GM12878 (cell line): ENCODE data around the gene DIP2C. TPM values are rescaled to one million over a fixed set of nuclear protein-coding genes. Genes with fewer than 3 reads are reported as not detected.

Experiments
- ATAC-seq: fragments of 200-7000 bp; cut with Tn5 transposase; 3 replicates; pipeline ENCODE4 v1.9.1; 2020; ENCODE audit warnings: mild to moderate bottlenecking, moderate library complexity
- BruUV-seq: library from RNA; stranded (reverse); fragments of 400-500 nt; replicated peaks from 2 replicates; lab custom pipeline; 2021; lab: Mats Ljungman, UMichigan
- CTCF ChIA-PET: fragments of 300-600 bp; sonication (Branson Sonifier 250); formaldehyde crosslinking; extraction: SDS; loops from one replicate; lab custom pipeline; 2021; ENCODE audit warnings: inconsistent platforms; lab: Yijun Ruan, JAX
- POLR2A ChIA-PET: fragments of 350-600 bp; formaldehyde crosslinking; extraction: SDS; loops from one replicate; lab custom pipeline; 2021; ENCODE audit warnings: inconsistent platforms; lab: Charles Lee
- RAD21 ChIA-PET: fragments of 300-600 bp; sonication (Branson Sonifier 250); formaldehyde crosslinking; loops from one replicate; lab custom pipeline; 2023; ENCODE audit warnings: antibody characterized with exemption; ENCODE audit not compliant: unreplicated experiment; lab: Charles Lee
- SMC1A ChIA-PET: fragments of 300-600 bp; sonication (Branson Sonifier 250); formaldehyde crosslinking; loops from one replicate; lab custom pipeline; 2023; ENCODE audit not compliant: unreplicated experiment, uncharacterized antibody; lab: Charles Lee
- DNase-seq: peaks from one replicate; pipeline ENCODE4 v3.0.0-alpha.2; 2011; ENCODE audit warnings: low read depth, low spot score
- FAIRE-seq: peaks from 3 replicates; lab custom pipeline; 2011; peaks lifted over from hg19 to GRCh38; lab: Jason Lieb, UNC
- H2AFZ ChIP-seq: 2 replicates; pipeline ENCODE4 v1.6.0; 2011; ENCODE audit warnings: low read depth, low read length, control low read depth; ENCODE audit not compliant: control insufficient read depth
- H3K27ac ChIP-seq: 2 replicates; pipeline ENCODE4 v1.5.1; 2011; ENCODE audit warnings: control low read depth; ENCODE audit not compliant: control insufficient read depth, insufficient read depth
- H3K27me3 ChIP-seq, 2 experiments: replicated peaks in 1 of 2; 2 replicates each; pipeline versions ENCODE4 v1.6.0 to v1.6.1; 2011; ENCODE audit warnings: low read length in 1 of 2; ENCODE audit not compliant: control insufficient read depth in 2 of 2, insufficient read depth in 2 of 2
- H3K36me3 ChIP-seq, 2 experiments: 2 replicates each; pipeline ENCODE4 v1.5.1; 2011; ENCODE audit warnings: low read length in 1 of 2; ENCODE audit not compliant: control insufficient read depth in 2 of 2, insufficient read depth in 2 of 2
- H3K4me1 ChIP-seq: 2 replicates; pipeline ENCODE4 v1.6.1; 2011; ENCODE audit warnings: mild to moderate bottlenecking, low read length, moderate library complexity, mixed read lengths; ENCODE audit not compliant: control insufficient read depth, insufficient read depth
- H3K4me2 ChIP-seq: 2 replicates; pipeline ENCODE4 v1.6.0; 2011; ENCODE audit warnings: control low read depth; ENCODE audit not compliant: control insufficient read depth, insufficient read depth
- H3K4me3 ChIP-seq: fragments of 200-600 bp; sonication (generic); 2 replicates; pipeline ENCODE4 v1.5.1; 2016
- H3K79me2 ChIP-seq: 2 replicates; pipeline ENCODE4 v1.6.0; 2011; ENCODE audit warnings: low read length; ENCODE audit not compliant: control insufficient read depth, insufficient read depth
- H3K9ac ChIP-seq: 2 replicates; pipeline ENCODE4 v1.8.0; 2011; ENCODE audit warnings: low read length, control low read depth, mixed read lengths; ENCODE audit not compliant: control insufficient read depth, insufficient read depth
- H3K9me3 ChIP-seq: replicated peaks from 3 replicates; pipeline ENCODE4 v1.5.1; 2011; ENCODE audit warnings: mild to moderate bottlenecking, low read length; ENCODE audit not compliant: control insufficient read depth, insufficient read depth
- H4K20me1 ChIP-seq: 2 replicates; pipeline ENCODE4 v1.6.0; 2011; ENCODE audit not compliant: control insufficient read depth, insufficient read depth
- CBFB ChIP-seq: IDR thresholded peaks from 2 replicates; pipeline ENCODE4 v1.6.1; 2016; ENCODE audit warnings: antibody characterized with exemption, low read depth
- EED ChIP-seq: sonication (generic); IDR thresholded peaks from 2 replicates; pipeline ENCODE4 v1.6.1; 2016; ENCODE audit warnings: antibody characterized with exemption, low read depth
- GABPA ChIP-seq: IDR thresholded peaks from 2 replicates; pipeline ENCODE4 v1.6.1; 2014; ENCODE audit warnings: antibody characterized with exemption, low read depth, mild to moderate bottlenecking, inconsistent platforms
- GATAD2B ChIP-seq: fragments of 450-650 bp; conservative IDR thresholded peaks from 2 replicates; pipeline ENCODE4 v1.6.1; 2017; ENCODE audit warnings: low read depth, mild to moderate bottlenecking, moderate library complexity
- HDGF ChIP-seq: fragments of 450-650 bp; IDR thresholded peaks from 2 replicates; pipeline ENCODE4 v1.6.1; 2016; ENCODE audit warnings: antibody characterized with exemption
- MTA2 ChIP-seq: fragments of 450-650 bp; IDR thresholded peaks from 2 replicates; pipeline ENCODE4 v1.6.1; 2016; ENCODE audit warnings: low read depth, mild to moderate bottlenecking, moderate library complexity
- MTA3 ChIP-seq: IDR thresholded peaks from 2 replicates; pipeline ENCODE4 v1.6.1; 2012; ENCODE audit warnings: low read length, inconsistent platforms, borderline replicate concordance
- NBN ChIP-seq: fragments of 450-650 bp; IDR thresholded peaks from 2 replicates; pipeline ENCODE4 v1.6.1; 2016
- NR2F1 ChIP-seq: fragments of 450-650 bp; conservative IDR thresholded peaks from 2 replicates; pipeline ENCODE4 v1.6.1; 2017; ENCODE audit warnings: mild to moderate bottlenecking
- NRF1 ChIP-seq: conservative IDR thresholded peaks from 2 replicates; pipeline ENCODE4 v1.6.1; 2011; ENCODE audit warnings: mild to moderate bottlenecking, low read depth, low read length, improper control_type of control experiment
- POLR2AphosphoS2 ChIP-seq: IDR thresholded peaks from 2 replicates; pipeline ENCODE4 v1.6.1; 2011; ENCODE audit warnings: low read depth, mild to moderate bottlenecking, low read length, improper control_type of control experiment, moderate library complexity
- RAD51 ChIP-seq: fragments of 450-650 bp; IDR thresholded peaks from 2 replicates; pipeline ENCODE4 v1.6.1; 2016; ENCODE audit warnings: moderate library complexity, mild to moderate bottlenecking, inconsistent platforms
- RELA ChIP-seq: fragments of 450-650 bp; IDR thresholded peaks from 2 replicates; pipeline ENCODE4 v1.8.0; 2014; ENCODE audit warnings: borderline replicate concordance; ENCODE audit not compliant: partially characterized antibody
- SMAD1 ChIP-seq: fragments of 450-650 bp; IDR thresholded peaks from 2 replicates; pipeline ENCODE4 v1.6.1; 2018; ENCODE audit warnings: mild to moderate bottlenecking, low read depth; ENCODE audit not compliant: partially characterized antibody
- SMAD5 ChIP-seq: IDR thresholded peaks from 2 replicates; pipeline ENCODE4 v1.6.1; 2016; ENCODE audit warnings: antibody characterized with exemption, low read depth
- SREBF1 ChIP-seq: IDR thresholded peaks from 2 replicates; pipeline ENCODE4 v1.6.1; 2012; ENCODE audit warnings: mild to moderate bottlenecking, low read length
- ZSCAN29 ChIP-seq: fragments of 450-650 bp; IDR thresholded peaks from 2 replicates; pipeline ENCODE4 v1.6.1; 2017; ENCODE audit warnings: mild to moderate bottlenecking, moderate library complexity
- WGBS: methylation state at CpG from one replicate; pipeline ENCODE4 v1.1.6; 2016; ENCODE audit warnings: low lambda C conversion rate; ENCODE audit not compliant: insufficient replicate concordance, insufficient coverage; ENCODE audit errors: missing lambda C conversion rate; 5-methylcytosine and 5-hydroxymethylcytosine counted together
- in situ Hi-C: fragments of 300-500 bp; cut with MboI; formaldehyde crosslinking; loops from 9 replicates; pipeline ENCODE4 v1.14.3; 2018; ENCODE audit warnings: mixed read lengths
- intact Hi-C: fragments of 100-400 bp; cut with micrococcal nuclease; formaldehyde crosslinking; loops from one replicate; pipeline ENCODE4 v1.14.2; 2022; ENCODE audit not compliant: unreplicated experiment
- polyA plus RNA-seq, 11 experiments: library from polyadenylated mRNA; depleted of rRNA in 4 of 11; unstranded in 6 of 11; stranded (reverse) in 5 of 11; fragments of >200 nt; fragmentation: Nextera tagmentation in 4 of 11; fragmentation: Illumina TruSeq in 1 of 11; extraction: Ambion mirVana in 4 of 11; extraction: Trizol in 1 of 11; gene quantifications; 1 replicate in 1 of 11; 2 replicates in 10 of 11; pipeline versions ENCODE4 v1.2.1 to v1.2.3, GENCODE V29; 2011 to 2016; ENCODE audit warnings: inconsistent platforms in 2 of 11, missing spikeins in 2 of 11, low read depth in 1 of 11
- total RNA-seq, 4 experiments: library from RNA; depleted of rRNA in 3 of 4; stranded (reverse); fragments of >200 nt in 3 of 4; fragmentation: Illumina TruSeq in 1 of 4; extraction: Trizol in 1 of 4; gene quantifications; 2 replicates each; pipeline versions ENCODE4 v1.2.1 to v1.2.3, GENCODE V29; 2013 to 2021
- TF ChIP-seq, protein P1 (sequence below): IDR thresholded peaks from 2 replicates; pipeline ENCODE4 v1.6.1; 2012; ENCODE audit warnings: low read depth, low read length, improper control_type of control experiment
- TF ChIP-seq, protein P2 (sequence below): IDR thresholded peaks from 2 replicates; pipeline ENCODE4 v1.6.1; 2011; ENCODE audit warnings: low read depth, low read length, improper control_type of control experiment, borderline replicate concordance
- TF ChIP-seq, protein P3 (sequence below): fragments of 450-650 bp; formaldehyde crosslinking; IDR thresholded peaks from 2 replicates; pipeline ENCODE4 v1.4.0; 2020; ENCODE audit warnings: mild to moderate bottlenecking, moderate library complexity

DIP2C gene
- total and polyA plus RNA-seq, 10 of the 15 experiments (the other 5 are each of a cell fraction or from before 2014, with no cell fraction given) = 0.01 to 0.10 (median 0.06) TPM

DNA sequence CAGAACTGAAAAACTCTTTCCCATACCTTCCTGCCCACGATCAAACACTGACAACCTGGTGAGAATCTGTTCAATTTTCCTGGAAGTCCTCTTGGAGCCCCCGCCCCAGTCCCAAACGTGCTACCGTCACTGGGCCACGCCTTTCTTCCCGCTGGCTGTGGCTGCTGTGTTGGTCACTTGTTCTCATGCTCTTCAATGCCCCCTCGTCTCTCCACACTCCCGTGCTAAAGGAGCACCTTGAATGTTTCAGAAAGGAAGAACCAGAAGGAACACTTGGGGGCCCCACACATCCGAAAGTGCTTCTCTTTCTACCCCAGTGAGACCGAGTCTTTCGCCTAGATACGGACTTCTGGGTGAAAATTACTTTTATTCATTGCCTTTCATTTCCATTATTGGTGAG is 215.1 kb downstream of the DIP2C start:
- Histone ChIP-seq H3K4me1 (no peaks in the 10 kb centered on the region), H3K4me2 (no peak overlapping the region), H2AFZ (no peak overlapping the region), H3K27ac (no peak overlapping the region), H3K9me3 (no peaks in the 10 kb centered on the region), H3K4me3 (no peak overlapping the region), H3K79me2 (no peaks in the 10 kb centered on the region), H3K36me3 (no peaks in the 10 kb centered on the region), H4K20me1 (no peaks in the 10 kb centered on the region), H3K9ac (no peak overlapping the region), H3K27me3 (no peaks in the 10 kb centered on the region; a peak in 2 of 4 replicates)
- SMC1A ChIA-PET = no interaction called here
- 52% methylated on average over 12 of the region's 12 CpGs for WGBS
- TF ChIP-seq SMAD5 (no peak), EED (no peak), RELA (no peak), SREBF1 (no peak), NR2F1 (no peak), NRF1 (no peak), MTA3 (no peak), MTA2 (no peak), GABPA (no peak), ZSCAN29 (no peak), GATAD2B (no peak), RAD51 (no peak), NBN (no peak), SMAD1 (no peak), POLR2AphosphoS2 (no peak), HDGF (no peak), CBFB (no peak)
- TF ChIP-seq, protein P1, sequence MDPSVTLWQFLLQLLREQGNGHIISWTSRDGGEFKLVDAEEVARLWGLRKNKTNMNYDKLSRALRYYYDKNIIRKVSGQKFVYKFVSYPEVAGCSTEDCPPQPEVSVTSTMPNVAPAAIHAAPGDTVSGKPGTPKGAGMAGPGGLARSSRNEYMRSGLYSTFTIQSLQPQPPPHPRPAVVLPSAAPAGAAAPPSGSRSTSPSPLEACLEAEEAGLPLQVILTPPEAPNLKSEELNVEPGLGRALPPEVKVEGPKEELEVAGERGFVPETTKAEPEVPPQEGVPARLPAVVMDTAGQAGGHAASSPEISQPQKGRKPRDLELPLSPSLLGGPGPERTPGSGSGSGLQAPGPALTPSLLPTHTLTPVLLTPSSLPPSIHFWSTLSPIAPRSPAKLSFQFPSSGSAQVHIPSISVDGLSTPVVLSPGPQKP = no peak
- TF ChIP-seq, protein P2, sequence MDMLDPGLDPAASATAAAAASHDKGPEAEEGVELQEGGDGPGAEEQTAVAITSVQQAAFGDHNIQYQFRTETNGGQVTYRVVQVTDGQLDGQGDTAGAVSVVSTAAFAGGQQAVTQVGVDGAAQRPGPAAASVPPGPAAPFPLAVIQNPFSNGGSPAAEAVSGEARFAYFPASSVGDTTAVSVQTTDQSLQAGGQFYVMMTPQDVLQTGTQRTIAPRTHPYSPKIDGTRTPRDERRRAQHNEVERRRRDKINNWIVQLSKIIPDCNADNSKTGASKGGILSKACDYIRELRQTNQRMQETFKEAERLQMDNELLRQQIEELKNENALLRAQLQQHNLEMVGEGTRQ = no peak
- TF ChIP-seq, protein P3, sequence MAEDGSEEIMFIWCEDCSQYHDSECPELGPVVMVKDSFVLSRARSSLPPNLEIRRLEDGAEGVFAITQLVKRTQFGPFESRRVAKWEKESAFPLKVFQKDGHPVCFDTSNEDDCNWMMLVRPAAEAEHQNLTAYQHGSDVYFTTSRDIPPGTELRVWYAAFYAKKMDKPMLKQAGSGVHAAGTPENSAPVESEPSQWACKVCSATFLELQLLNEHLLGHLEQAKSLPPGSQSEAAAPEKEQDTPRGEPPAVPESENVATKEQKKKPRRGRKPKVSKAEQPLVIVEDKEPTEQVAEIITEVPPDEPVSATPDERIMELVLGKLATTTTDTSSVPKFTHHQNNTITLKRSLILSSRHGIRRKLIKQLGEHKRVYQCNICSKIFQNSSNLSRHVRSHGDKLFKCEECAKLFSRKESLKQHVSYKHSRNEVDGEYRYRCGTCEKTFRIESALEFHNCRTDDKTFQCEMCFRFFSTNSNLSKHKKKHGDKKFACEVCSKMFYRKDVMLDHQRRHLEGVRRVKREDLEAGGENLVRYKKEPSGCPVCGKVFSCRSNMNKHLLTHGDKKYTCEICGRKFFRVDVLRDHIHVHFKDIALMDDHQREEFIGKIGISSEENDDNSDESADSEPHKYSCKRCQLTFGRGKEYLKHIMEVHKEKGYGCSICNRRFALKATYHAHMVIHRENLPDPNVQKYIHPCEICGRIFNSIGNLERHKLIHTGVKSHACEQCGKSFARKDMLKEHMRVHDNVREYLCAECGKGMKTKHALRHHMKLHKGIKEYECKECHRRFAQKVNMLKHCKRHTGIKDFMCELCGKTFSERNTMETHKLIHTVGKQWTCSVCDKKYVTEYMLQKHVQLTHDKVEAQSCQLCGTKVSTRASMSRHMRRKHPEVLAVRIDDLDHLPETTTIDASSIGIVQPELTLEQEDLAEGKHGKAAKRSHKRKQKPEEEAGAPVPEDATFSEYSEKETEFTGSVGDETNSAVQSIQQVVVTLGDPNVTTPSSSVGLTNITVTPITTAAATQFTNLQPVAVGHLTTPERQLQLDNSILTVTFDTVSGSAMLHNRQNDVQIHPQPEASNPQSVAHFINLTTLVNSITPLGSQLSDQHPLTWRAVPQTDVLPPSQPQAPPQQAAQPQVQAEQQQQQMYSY (CRISPR knock-in tag) = no peak
- POLR2A ChIA-PET = no interaction called here
- in situ Hi-C loops = no loop called here
- RAD21 ChIA-PET = no interaction called here
- no TSS peak for BruUV-seq
- ATAC-seq (no peak), DNase-seq (no peak), FAIRE-seq (no peak)
- CTCF ChIA-PET = no interaction called here
- intact Hi-C loops = no loop called here
